ENCODE results near the gene TPT1. TPM values are rescaled to one million over a fixed set of nuclear protein-coding genes. Genes with fewer than 3 reads are reported as not detected.
A peak's percentile ranks its signal among the peaks of the same experiment; 100 is the strongest.

TPT1 gene
- total RNA-seq, 6 experiments from 2014 or later, result 2,421 to 2,688 (median 2,563) TPM

GRCh38 chr13:45333977-45334922 lies 6.7 kb downstream of the TPT1 start:
- no peak for TF ChIP-seq CTCF (IDR thresholded peaks at IDR 0.05)
- H3K4me3 Mint-ChIP-seq, result peak overlapping the region; percentile 50
- no peaks in the 10 kb centered on the region; the same call in 1 of the 2 replicates for H3K9me3 Mint-ChIP-seq
- H3K27ac Mint-ChIP-seq, result peak overlapping the region; percentile 56
- H3K36me3 Mint-ChIP-seq (ENCODE audit: low read depth), result peaks cover 52% of the 10 kb centered on the region
- peaks cover 12% of the 10 kb centered on the region for H3K27me3 Mint-ChIP-seq (ENCODE audit: insufficient read depth)
- peak; percentile 32 for DNase-seq
- H3K4me1 Mint-ChIP-seq (ENCODE audit: low read depth), result peaks cover 100% of the 10 kb centered on the region

GRCh38 chr13:45333251-45333976 lies 7.6 kb downstream of the TPT1 start:
- DNase-seq, result no peak
- no peak for TF ChIP-seq CTCF (IDR thresholded peaks at IDR 0.05)
- Mint-ChIP-seq H3K27ac (peak overlapping the region; percentile 56), H3K36me3 (ENCODE audit: low read depth) (peaks cover 43% of the 10 kb centered on the region), H3K4me3 (peak overlapping the region; percentile 50), H3K27me3 (ENCODE audit: insufficient read depth) (peaks cover 15% of the 10 kb centered on the region), H3K4me1 (ENCODE audit: low read depth) (peaks cover 100% of the 10 kb centered on the region), H3K9me3 (no peaks in the 10 kb centered on the region; the same call in 1 of the 2 replicates)

GRCh38 chr13:45332831-45333219 lies 8.2 kb downstream of the TPT1 start:
- peak overlapping the region; percentile 50 for H3K4me3 Mint-ChIP-seq
- H3K27ac Mint-ChIP-seq, result peak overlapping the region; percentile 56
- peaks cover 98% of the 10 kb centered on the region for H3K4me1 Mint-ChIP-seq (ENCODE audit: low read depth)

GRCh38 chr13:45332036-45332830 lies 8.8 kb downstream of the TPT1 start:
- peak; percentile 82 for DNase-seq
- Mint-ChIP-seq H3K36me3 (ENCODE audit: low read depth) (peaks cover 31% of the 10 kb centered on the region), H3K4me3 (peak overlapping the region; percentile 19), H3K27me3 (ENCODE audit: insufficient read depth) (peaks cover 15% of the 10 kb centered on the region), H3K27ac (peak overlapping the region; percentile 56), H3K4me1 (ENCODE audit: low read depth) (peaks cover 98% of the 10 kb centered on the region), H3K9me3 (no peaks in the 10 kb centered on the region; the same call in 1 of the 2 replicates)
- no peak for TF ChIP-seq CTCF (IDR thresholded peaks at IDR 0.05)

More at GRCh38 chr13:45332831-45333219, 8.2 kb downstream of the TPT1 start:
- no peak for TF ChIP-seq CTCF (IDR thresholded peaks at IDR 0.05)
- H3K9me3 Mint-ChIP-seq, result no peaks in the 10 kb centered on the region; the same call in 1 of the 2 replicates
- DNase-seq, result no peak
- H3K36me3 Mint-ChIP-seq (ENCODE audit: low read depth), result peaks cover 37% of the 10 kb centered on the region
- peaks cover 15% of the 10 kb centered on the region for H3K27me3 Mint-ChIP-seq (ENCODE audit: insufficient read depth)

GRCh38 chr13:45331692-45332035 lies 9.3 kb downstream of the TPT1 start:
- Mint-ChIP-seq H3K4me1 (ENCODE audit: low read depth) (peaks cover 98% of the 10 kb centered on the region), H3K36me3 (ENCODE audit: low read depth) (peaks cover 26% of the 10 kb centered on the region), H3K27ac (peak overlapping the region; percentile 56), H3K4me3 (no peak overlapping the region; the same call in 1 of the 2 replicates), H3K27me3 (ENCODE audit: insufficient read depth) (peaks cover 15% of the 10 kb centered on the region), H3K9me3 (no peaks in the 10 kb centered on the region; the same call in 1 of the 2 replicates)
- no peak for DNase-seq
- no peak for TF ChIP-seq CTCF (IDR thresholded peaks at IDR 0.05)
